Measurements from ENCODE around the gene PDZRN4.

PDZRN4 gene

GRCh38 chr12:41362931-41363330 is 174.8 kb downstream of the PDZRN4 start:
- H3K9me3 ChIP-seq (ENCODE audit: insufficient read depth, low read depth, low read length): no peaks in the 10 kb centered on the region
- H3K27ac ChIP-seq (ENCODE audit: low read depth, low read length): no peak overlapping the region
- no peaks in the 10 kb centered on the region for H3K27me3 ChIP-seq (ENCODE audit: insufficient read depth, low read length)
- no peak overlapping the region for H3K9ac ChIP-seq (ENCODE audit: low read depth, low read length)
- peaks cover 8% of the 10 kb centered on the region; the same call in 1 of the 2 replicates for H3K4me1 ChIP-seq (ENCODE audit: insufficient read depth, low read length)
- H3K36me3 ChIP-seq (ENCODE audit: insufficient read depth, low read length): no peaks in the 10 kb centered on the region
- H3K4me3 ChIP-seq (ENCODE audit: low read length): no peak overlapping the region

GRCh38 chr12:41364211-41364610 is 176.1 kb downstream of the PDZRN4 start:
- no peak overlapping the region for H3K27ac ChIP-seq (ENCODE audit: low read depth, low read length)
- no peaks in the 10 kb centered on the region for H3K36me3 ChIP-seq (ENCODE audit: insufficient read depth, low read length)
- no peak overlapping the region for H3K4me3 ChIP-seq (ENCODE audit: low read length)
- H3K4me1 ChIP-seq (ENCODE audit: insufficient read depth, low read length): peaks cover 8% of the 10 kb centered on the region; the same call in 1 of the 2 replicates
- no peaks in the 10 kb centered on the region for H3K9me3 ChIP-seq (ENCODE audit: insufficient read depth, low read depth, low read length)
- H3K27me3 ChIP-seq (ENCODE audit: insufficient read depth, low read length): no peaks in the 10 kb centered on the region
- H3K9ac ChIP-seq (ENCODE audit: low read depth, low read length): no peak overlapping the region
- WGBS: no CpG with 5 or more reads among the region's 1 CpG

- 33% methylated on average over 2 of the region's 2 CpGs for WGBS
- Histone ChIP-seq H3K9me3 (ENCODE audit: insufficient read depth, low read depth, low read length) (no peaks in the 10 kb centered on the region), H3K27ac (ENCODE audit: low read depth, low read length) (no peak overlapping the region), H3K4me3 (ENCODE audit: low read length) (no peak overlapping the region), H3K27me3 (ENCODE audit: insufficient read depth, low read length) (no peaks in the 10 kb centered on the region), H3K36me3 (ENCODE audit: insufficient read depth, low read length) (no peaks in the 10 kb centered on the region), H3K9ac (ENCODE audit: low read depth, low read length) (no peak overlapping the region), H3K4me1 (ENCODE audit: insufficient read depth, low read length) (peaks cover 8% of the 10 kb centered on the region; the same call in 1 of the 2 replicates)
Measured at GRCh38 chr12:41365653-41366171, 177.6 kb downstream of the PDZRN4 start.

GRCh38 chr12:41367726-41368405 is 179.7 kb downstream of the PDZRN4 start:
- Histone ChIP-seq H3K27me3 (ENCODE audit: insufficient read depth, low read length) (no peaks in the 10 kb centered on the region), H3K4me3 (ENCODE audit: low read length) (no peak overlapping the region), H3K36me3 (ENCODE audit: insufficient read depth, low read length) (no peaks in the 10 kb centered on the region), H3K9me3 (ENCODE audit: insufficient read depth, low read depth, low read length) (peaks cover 2% of the 10 kb centered on the region; the same call in 1 of the 2 replicates), H3K4me1 (ENCODE audit: insufficient read depth, low read length) (peaks cover 8% of the 10 kb centered on the region; the same call in 1 of the 2 replicates), H3K9ac (ENCODE audit: low read depth, low read length) (no peak overlapping the region), H3K27ac (ENCODE audit: low read depth, low read length) (no peak overlapping the region)
- WGBS: 85% methylated on average over 4 of the region's 4 CpGs

- Histone ChIP-seq H3K9me3 (ENCODE audit: insufficient read depth, low read depth, low read length) (peaks cover 25% of the 10 kb centered on the region), H3K27me3 (ENCODE audit: insufficient read depth, low read length) (no peaks in the 10 kb centered on the region), H3K27ac (ENCODE audit: low read depth, low read length) (no peak overlapping the region), H3K4me3 (ENCODE audit: low read length) (no peak overlapping the region), H3K36me3 (ENCODE audit: insufficient read depth, low read length) (no peaks in the 10 kb centered on the region), H3K9ac (ENCODE audit: low read depth, low read length) (no peak overlapping the region), H3K4me1 (ENCODE audit: insufficient read depth, low read length) (no peaks in the 10 kb centered on the region)
Measured at GRCh38 chr12:41380878-41381277, 192.8 kb downstream of the PDZRN4 start.

GRCh38 chr12:41402801-41403200 is 214.7 kb downstream of the PDZRN4 start:
- Histone ChIP-seq H3K36me3 (ENCODE audit: insufficient read depth, low read length) (no peaks in the 10 kb centered on the region), H3K27ac (ENCODE audit: low read depth, low read length) (no peak overlapping the region), H3K9me3 (ENCODE audit: insufficient read depth, low read depth, low read length) (peaks cover 7% of the 10 kb centered on the region; the same call in 1 of the 2 replicates), H3K9ac (ENCODE audit: low read depth, low read length) (no peak overlapping the region), H3K4me1 (ENCODE audit: insufficient read depth, low read length) (peaks cover 17% of the 10 kb centered on the region), H3K27me3 (ENCODE audit: insufficient read depth, low read length) (no peaks in the 10 kb centered on the region), H3K4me3 (ENCODE audit: low read length) (no peak overlapping the region)
- 94% methylated on average over 6 of the region's 6 CpGs for WGBS

GRCh38 chr12:41407232-41407799 is 219.2 kb downstream of the PDZRN4 start:
- H3K9me3 ChIP-seq (ENCODE audit: insufficient read depth, low read depth, low read length): peaks cover 7% of the 10 kb centered on the region; the same call in 1 of the 2 replicates
- no peaks in the 10 kb centered on the region for H3K27me3 ChIP-seq (ENCODE audit: insufficient read depth, low read length)
- no peak overlapping the region for H3K9ac ChIP-seq (ENCODE audit: low read depth, low read length)
- no peak overlapping the region for H3K4me3 ChIP-seq (ENCODE audit: low read length)
- no peak overlapping the region for H3K27ac ChIP-seq (ENCODE audit: low read depth, low read length)
- H3K36me3 ChIP-seq (ENCODE audit: insufficient read depth, low read length): no peaks in the 10 kb centered on the region
- H3K4me1 ChIP-seq (ENCODE audit: insufficient read depth, low read length): peaks cover 23% of the 10 kb centered on the region
- 89% methylated on average over 3 of the region's 3 CpGs for WGBS

- H3K4me1 ChIP-seq (ENCODE audit: insufficient read depth, low read length): peaks cover 8% of the 10 kb centered on the region; the same call in 1 of the 2 replicates
- no peaks in the 10 kb centered on the region for H3K36me3 ChIP-seq (ENCODE audit: insufficient read depth, low read length)
- H3K9me3 ChIP-seq (ENCODE audit: insufficient read depth, low read depth, low read length): peaks cover 7% of the 10 kb centered on the region; the same call in 1 of the 2 replicates
- no peak overlapping the region for H3K9ac ChIP-seq (ENCODE audit: low read depth, low read length)
- H3K27ac ChIP-seq (ENCODE audit: low read depth, low read length): no peak overlapping the region
- H3K27me3 ChIP-seq (ENCODE audit: insufficient read depth, low read length): no peaks in the 10 kb centered on the region
- 91% methylated on average over 2 of the region's 2 CpGs for WGBS
- no peak overlapping the region for H3K4me3 ChIP-seq (ENCODE audit: low read length)
Measured at GRCh38 chr12:41409628-41410027, 221.5 kb downstream of the PDZRN4 start.

- Histone ChIP-seq H3K9ac (ENCODE audit: low read depth, low read length) (no peak overlapping the region), H3K4me3 (ENCODE audit: low read length) (no peak overlapping the region), H3K27me3 (ENCODE audit: insufficient read depth, low read length) (no peaks in the 10 kb centered on the region), H3K9me3 (ENCODE audit: insufficient read depth, low read depth, low read length) (no peaks in the 10 kb centered on the region), H3K27ac (ENCODE audit: low read depth, low read length) (peak overlapping the region; percentile 3; the same call in 1 of the 2 replicates), H3K4me1 (ENCODE audit: insufficient read depth, low read length) (peaks cover 35% of the 10 kb centered on the region), H3K36me3 (ENCODE audit: insufficient read depth, low read length) (no peaks in the 10 kb centered on the region)
- 45% methylated on average over 3 of the region's 3 CpGs for WGBS
Measured at GRCh38 chr12:41418586-41418985, 230.5 kb downstream of the PDZRN4 start.

- Histone ChIP-seq H3K27ac (ENCODE audit: low read depth, low read length) (no peak overlapping the region), H3K9me3 (ENCODE audit: insufficient read depth, low read depth, low read length) (no peaks in the 10 kb centered on the region), H3K9ac (ENCODE audit: low read depth, low read length) (no peak overlapping the region), H3K27me3 (ENCODE audit: insufficient read depth, low read length) (no peaks in the 10 kb centered on the region), H3K36me3 (ENCODE audit: insufficient read depth, low read length) (no peaks in the 10 kb centered on the region), H3K4me1 (ENCODE audit: insufficient read depth, low read length) (peaks cover 35% of the 10 kb centered on the region), H3K4me3 (ENCODE audit: low read length) (no peak overlapping the region)
- 85% methylated on average over 4 of the region's 4 CpGs for WGBS
Measured at GRCh38 chr12:41419131-41419893, 231.2 kb downstream of the PDZRN4 start.

GRCh38 chr12:41424651-41425050 is 236.5 kb downstream of the PDZRN4 start:
- peaks cover 9% of the 10 kb centered on the region for H3K4me1 ChIP-seq (ENCODE audit: insufficient read depth, low read length)
- H3K27ac ChIP-seq (ENCODE audit: low read depth, low read length): no peak overlapping the region
- no peaks in the 10 kb centered on the region for H3K27me3 ChIP-seq (ENCODE audit: insufficient read depth, low read length)
- H3K9me3 ChIP-seq (ENCODE audit: insufficient read depth, low read depth, low read length): no peaks in the 10 kb centered on the region
- no peak overlapping the region for H3K4me3 ChIP-seq (ENCODE audit: low read length)
- no CpG with 5 or more reads among the region's 1 CpG for WGBS
- no peaks in the 10 kb centered on the region for H3K36me3 ChIP-seq (ENCODE audit: insufficient read depth, low read length)
- H3K9ac ChIP-seq (ENCODE audit: low read depth, low read length): no peak overlapping the region

Measured in HUES64 (cell line).